Measurements from ENCODE around the gene MAEA.

- TF ChIP-seq CTCF (IDR thresholded peaks at IDR 0.05) (no peak), POLR2A (IDR thresholded peaks at IDR 0.05) (no peak), POLR2AphosphoS5 (IDR thresholded peaks at IDR 0.05; ENCODE audit: insufficient read depth in 1 of 2, low read depth in 1 of 2) (no peak)
These were observed 65.7 kb downstream of the MAEA start for GRCh38 chr4:1355378-1355777.
